Liver (tissue), 9 donors: ENCODE data around the gene TXNDC11. TPM values are rescaled to one million over a fixed set of nuclear protein-coding genes. Genes with fewer than 3 reads are reported as not detected.

Experiments
- DNase-seq: peaks from one replicate; pipeline ENCODE4 v3.0.0-alpha.2; 2017; ENCODE audit warnings: low spot score
- H3K27ac ChIP-seq, 2 donors: one replicate each; pipeline ENCODE4 v1.7.0; 2013; ENCODE audit warnings: inconsistent platforms in 2 of 2, low read length in 2 of 2, control low read depth in 1 of 2, low read depth in 1 of 2, mild to moderate bottlenecking in 1 of 2
- H3K27me3 ChIP-seq, 4 donors: one replicate each; pipeline versions ENCODE4 v1.6.1 to v1.7.0; 2013; ENCODE audit warnings: low read length in 3 of 4, inconsistent platforms in 1 of 4, mild to moderate bottlenecking in 1 of 4, moderate library complexity in 1 of 4; ENCODE audit not compliant: control insufficient read depth in 4 of 4, insufficient read depth in 4 of 4
- H3K36me3 ChIP-seq, 4 donors: one replicate each; pipeline versions ENCODE4 v1.6.1 to v1.7.0; 2013; ENCODE audit warnings: low read length in 3 of 4, mild to moderate bottlenecking in 3 of 4, low read depth in 1 of 4, moderate library complexity in 1 of 4; ENCODE audit not compliant: control insufficient read depth in 4 of 4, insufficient read depth in 3 of 4
- H3K4me1 ChIP-seq, 4 donors: one replicate each; pipeline versions ENCODE4 v1.6.1 to v1.7.0; 2013; ENCODE audit warnings: low read length in 3 of 4, mild to moderate bottlenecking in 3 of 4, moderate library complexity in 1 of 4; ENCODE audit not compliant: control insufficient read depth in 4 of 4, insufficient read depth in 4 of 4
- H3K4me3 ChIP-seq, 3 donors: one replicate each; pipeline versions ENCODE4 v1.6.1 to v1.7.0; 2013; ENCODE audit warnings: low read length in 3 of 3, control low read depth in 1 of 3, low read depth in 1 of 3, mild to moderate bottlenecking in 1 of 3
- H3K9ac ChIP-seq, 2 donors: one replicate each; pipeline ENCODE4 v1.7.0; 2013; ENCODE audit warnings: low read length in 2 of 2, mild to moderate bottlenecking in 2 of 2, moderate library complexity in 2 of 2, control low read depth in 1 of 2, low read depth in 1 of 2
- H3K9me3 ChIP-seq, 4 donors: one replicate each; pipeline versions ENCODE4 v1.6.1 to v1.7.0; 2013; ENCODE audit warnings: low read length in 3 of 4; ENCODE audit not compliant: control insufficient read depth in 4 of 4
- ATF3 ChIP-seq: IDR thresholded peaks from 2 replicates; pipeline ENCODE4 v1.6.1; 2016; ENCODE audit warnings: antibody characterized with exemption
- EGR1 ChIP-seq, 2 donors: IDR thresholded peaks; 2 replicates each; pipeline ENCODE4 v1.6.1; 2016 to 2018; ENCODE audit warnings: antibody characterized with exemption in 2 of 2, low read depth in 2 of 2
- FOXA1 ChIP-seq: IDR thresholded peaks from 2 replicates; pipeline ENCODE4 v1.6.1; 2016; ENCODE audit warnings: antibody characterized with exemption
- FOXA2 ChIP-seq: IDR thresholded peaks from 2 replicates; pipeline ENCODE4 v1.6.1; 2016; ENCODE audit warnings: antibody characterized with exemption
- GABPA ChIP-seq, 2 donors: IDR thresholded peaks in 1 of 2; conservative IDR thresholded peaks in 1 of 2; 2 replicates each; pipeline ENCODE4 v1.6.1; 2016; ENCODE audit warnings: antibody characterized with exemption in 2 of 2, mild to moderate bottlenecking in 1 of 2, moderate library complexity in 1 of 2
- HNF4A ChIP-seq, 2 donors: conservative IDR thresholded peaks; 2 replicates each; pipeline ENCODE4 v1.6.1; 2016; ENCODE audit warnings: antibody characterized with exemption in 2 of 2, mild to moderate bottlenecking in 2 of 2
- HNF4G ChIP-seq: IDR thresholded peaks from 2 replicates; pipeline ENCODE4 v1.6.1; 2016; ENCODE audit warnings: antibody characterized with exemption
- JUND ChIP-seq, 2 donors: IDR thresholded peaks; 2 replicates each; pipeline ENCODE4 v1.6.1; 2016; ENCODE audit warnings: antibody characterized with exemption in 2 of 2
- NR2F2 ChIP-seq: IDR thresholded peaks from 2 replicates; pipeline ENCODE4 v1.6.1; 2016; ENCODE audit warnings: antibody characterized with exemption
- RAD21 ChIP-seq, 2 donors: IDR thresholded peaks; 2 replicates each; pipeline ENCODE4 v1.6.1; 2016; ENCODE audit warnings: antibody characterized with exemption in 2 of 2, mild to moderate bottlenecking in 2 of 2
- RXRA ChIP-seq, 2 donors: IDR thresholded peaks; 2 replicates each; pipeline ENCODE4 v1.6.1; 2017 to 2018; ENCODE audit warnings: antibody characterized with exemption in 2 of 2, mild to moderate bottlenecking in 1 of 2
- SP1 ChIP-seq: IDR thresholded peaks from 2 replicates; pipeline ENCODE4 v1.6.1; 2018; ENCODE audit warnings: antibody characterized with exemption, mild to moderate bottlenecking
- TAF1 ChIP-seq: conservative IDR thresholded peaks from 2 replicates; pipeline ENCODE4 v1.6.1; 2016; ENCODE audit warnings: antibody characterized with exemption, mild to moderate bottlenecking
- YY1 ChIP-seq: IDR thresholded peaks from 2 replicates; pipeline ENCODE4 v1.6.1; 2016; ENCODE audit warnings: antibody characterized with exemption, mild to moderate bottlenecking
- WGBS: extraction: QIAGEN DNeasy Blood & Tissue Kit; methylation state at CpG from one replicate; pipeline ENCODE4 v1.1.7; 2013; 5-methylcytosine and 5-hydroxymethylcytosine counted together
- polyA plus RNA-seq, 2 donors: library from polyadenylated mRNA; stranded (reverse) in 1 of 2; unstranded in 1 of 2; fragments of 200-250 nt in 1 of 2; fragments of >200 nt in 1 of 2; fragmentation: Nextera tagmentation in 1 of 2; extraction: Ambion mirVana in 1 of 2; gene quantifications; one replicate each; pipeline versions ENCODE4 v1.2.1 to v1.2.3, GENCODE V29; 2013 to 2015
- total RNA-seq, 2 donors: library from RNA; depleted of rRNA; stranded (reverse); fragments of >200 nt; gene quantifications; one replicate each; pipeline ENCODE4 v1.2.3, GENCODE V29; 2014
- TF ChIP-seq, protein P1 (sequence below): IDR thresholded peaks from 2 replicates; pipeline ENCODE4 v1.6.1; 2016; ENCODE audit warnings: antibody characterized with exemption
- TF ChIP-seq, protein P2 (sequence below): IDR thresholded peaks from 2 replicates; pipeline ENCODE4 v1.6.1; 2016; ENCODE audit warnings: antibody characterized with exemption
- TF ChIP-seq, protein P3 (sequence below): IDR thresholded peaks from 2 replicates; pipeline ENCODE4 v1.6.1; 2016; ENCODE audit warnings: antibody characterized with exemption, mild to moderate bottlenecking
- donor health status: healthy.
- donor health status: healthy.
- donor health status: healthy.
- donor health status: healthy.
- donor health status: healthy.

TXNDC11 gene
- total and polyA plus RNA-seq, 4 donors, result 26.4 to 63.5 (median 48.5) TPM

GRCh38 chr16:11632455-11632939, 110.2 kb downstream of the TXNDC11 start:
- H3K27ac ChIP-seq, result peak overlapping the region in 1 of 2 donors; percentile 20
- H3K9me3 ChIP-seq, result no peaks in the 10 kb centered on the region
- no peaks in the 10 kb centered on the region for H3K27me3 ChIP-seq
- no peaks in the 10 kb centered on the region for H3K36me3 ChIP-seq
- H3K4me3 ChIP-seq, result no peak overlapping the region
- DNase-seq, result no peak
- no peak overlapping the region for H3K9ac ChIP-seq
- WGBS, result 75% methylated on average over 15 of the region's 15 CpGs
- no peak for TF ChIP-seq JUND (IDR thresholded peaks at IDR 0.05)
- TF ChIP-seq HNF4A (conservative IDR thresholded peaks at IDR 0.05), result no peak
- no peak for TF ChIP-seq GABPA (IDR thresholded peaks at IDR 0.05 in 1 of 2, conservative IDR thresholded peaks at IDR 0.05 in 1 of 2)
- TF ChIP-seq, protein P1, sequence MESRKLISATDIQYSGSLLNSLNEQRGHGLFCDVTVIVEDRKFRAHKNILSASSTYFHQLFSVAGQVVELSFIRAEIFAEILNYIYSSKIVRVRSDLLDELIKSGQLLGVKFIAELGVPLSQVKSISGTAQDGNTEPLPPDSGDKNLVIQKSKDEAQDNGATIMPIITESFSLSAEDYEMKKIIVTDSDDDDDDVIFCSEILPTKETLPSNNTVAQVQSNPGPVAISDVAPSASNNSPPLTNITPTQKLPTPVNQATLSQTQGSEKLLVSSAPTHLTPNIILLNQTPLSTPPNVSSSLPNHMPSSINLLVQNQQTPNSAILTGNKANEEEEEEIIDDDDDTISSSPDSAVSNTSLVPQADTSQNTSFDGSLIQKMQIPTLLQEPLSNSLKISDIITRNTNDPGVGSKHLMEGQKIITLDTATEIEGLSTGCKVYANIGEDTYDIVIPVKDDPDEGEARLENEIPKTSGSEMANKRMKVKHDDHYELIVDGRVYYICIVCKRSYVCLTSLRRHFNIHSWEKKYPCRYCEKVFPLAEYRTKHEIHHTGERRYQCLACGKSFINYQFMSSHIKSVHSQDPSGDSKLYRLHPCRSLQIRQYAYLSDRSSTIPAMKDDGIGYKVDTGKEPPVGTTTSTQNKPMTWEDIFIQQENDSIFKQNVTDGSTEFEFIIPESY, result no peak
- no peak for TF ChIP-seq EGR1 (IDR thresholded peaks at IDR 0.05; ENCODE audit: low read depth in 2 of 2)
- TF ChIP-seq FOXA1, result no peak
- peak in 1 of 2 donors; percentile 31 for TF ChIP-seq RAD21 (IDR thresholded peaks at IDR 0.05)
- TF ChIP-seq, protein P2, sequence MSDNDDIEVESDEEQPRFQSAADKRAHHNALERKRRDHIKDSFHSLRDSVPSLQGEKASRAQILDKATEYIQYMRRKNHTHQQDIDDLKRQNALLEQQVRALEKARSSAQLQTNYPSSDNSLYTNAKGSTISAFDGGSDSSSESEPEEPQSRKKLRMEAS, result no peak
- TF ChIP-seq FOXA2, result no peak
- TF ChIP-seq NR2F2, result peak; percentile 98
- no peak for TF ChIP-seq HNF4G
- no peak for TF ChIP-seq YY1
- peak; percentile 50 for TF ChIP-seq SP1
- TF ChIP-seq RXRA (IDR thresholded peaks at IDR 0.05), result peak in 1 of 2 donors; percentile 17
- peaks cover 0 to 3% (median 0%) of the 10 kb centered on the region in 4 donors for H3K4me1 ChIP-seq

DNA sequence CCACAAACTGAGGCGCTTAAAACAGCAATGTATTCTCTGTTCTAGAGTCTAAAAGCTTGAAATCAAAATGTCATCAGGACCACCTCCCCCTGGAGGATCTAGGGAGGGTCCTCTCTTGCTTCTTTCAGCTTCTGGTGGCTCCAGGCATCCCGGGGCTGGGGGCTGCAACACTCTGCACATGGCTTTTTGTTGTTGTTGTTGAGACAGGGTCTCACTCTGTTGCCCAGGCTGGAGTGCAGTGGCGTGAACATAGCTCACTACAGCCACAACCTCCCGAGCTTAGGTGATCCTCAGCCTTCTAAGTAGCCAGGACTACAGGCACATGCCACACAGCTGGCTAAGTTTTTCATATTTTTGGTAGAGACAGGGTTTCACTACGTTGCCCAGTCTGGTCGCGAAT, 111.4 kb downstream of the TXNDC11 start:
- TF ChIP-seq HNF4G, result no peak
- no peak for TF ChIP-seq ATF3
- TF ChIP-seq YY1, result no peak
- no peak for DNase-seq
- Histone ChIP-seq H3K4me3 (no peak overlapping the region), H3K36me3 (no peaks in the 10 kb centered on the region), H3K9ac (no peak overlapping the region), H3K27ac (no peak overlapping the region), H3K9me3 (no peaks in the 10 kb centered on the region), H3K27me3 (no peaks in the 10 kb centered on the region), H3K4me1 (peaks cover 0 to 3% (median 0%) of the 10 kb centered on the region in 4 donors)
- 92% methylated on average over 7 of the region's 7 CpGs for WGBS

- Histone ChIP-seq H3K27me3 (no peaks in the 10 kb centered on the region), H3K9ac (no peak overlapping the region), H3K4me3 (no peak overlapping the region), H3K27ac (no peak overlapping the region), H3K9me3 (no peaks in the 10 kb centered on the region), H3K4me1 (peaks cover 0 to 3% (median 0%) of the 10 kb centered on the region in 4 donors), H3K36me3 (no peaks in the 10 kb centered on the region)
- no peak for TF ChIP-seq TAF1
- no peak for TF ChIP-seq FOXA1
- no peak for TF ChIP-seq ATF3
- no peak for TF ChIP-seq GABPA (IDR thresholded peaks at IDR 0.05 in 1 of 2, conservative IDR thresholded peaks at IDR 0.05 in 1 of 2)
- no peak for TF ChIP-seq YY1
- TF ChIP-seq, protein P1, result no peak
- TF ChIP-seq, protein P3, sequence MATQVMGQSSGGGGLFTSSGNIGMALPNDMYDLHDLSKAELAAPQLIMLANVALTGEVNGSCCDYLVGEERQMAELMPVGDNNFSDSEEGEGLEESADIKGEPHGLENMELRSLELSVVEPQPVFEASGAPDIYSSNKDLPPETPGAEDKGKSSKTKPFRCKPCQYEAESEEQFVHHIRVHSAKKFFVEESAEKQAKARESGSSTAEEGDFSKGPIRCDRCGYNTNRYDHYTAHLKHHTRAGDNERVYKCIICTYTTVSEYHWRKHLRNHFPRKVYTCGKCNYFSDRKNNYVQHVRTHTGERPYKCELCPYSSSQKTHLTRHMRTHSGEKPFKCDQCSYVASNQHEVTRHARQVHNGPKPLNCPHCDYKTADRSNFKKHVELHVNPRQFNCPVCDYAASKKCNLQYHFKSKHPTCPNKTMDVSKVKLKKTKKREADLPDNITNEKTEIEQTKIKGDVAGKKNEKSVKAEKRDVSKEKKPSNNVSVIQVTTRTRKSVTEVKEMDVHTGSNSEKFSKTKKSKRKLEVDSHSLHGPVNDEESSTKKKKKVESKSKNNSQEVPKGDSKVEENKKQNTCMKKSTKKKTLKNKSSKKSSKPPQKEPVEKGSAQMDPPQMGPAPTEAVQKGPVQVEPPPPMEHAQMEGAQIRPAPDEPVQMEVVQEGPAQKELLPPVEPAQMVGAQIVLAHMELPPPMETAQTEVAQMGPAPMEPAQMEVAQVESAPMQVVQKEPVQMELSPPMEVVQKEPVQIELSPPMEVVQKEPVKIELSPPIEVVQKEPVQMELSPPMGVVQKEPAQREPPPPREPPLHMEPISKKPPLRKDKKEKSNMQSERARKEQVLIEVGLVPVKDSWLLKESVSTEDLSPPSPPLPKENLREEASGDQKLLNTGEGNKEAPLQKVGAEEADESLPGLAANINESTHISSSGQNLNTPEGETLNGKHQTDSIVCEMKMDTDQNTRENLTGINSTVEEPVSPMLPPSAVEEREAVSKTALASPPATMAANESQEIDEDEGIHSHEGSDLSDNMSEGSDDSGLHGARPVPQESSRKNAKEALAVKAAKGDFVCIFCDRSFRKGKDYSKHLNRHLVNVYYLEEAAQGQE, result no peak
- TF ChIP-seq RXRA (IDR thresholded peaks at IDR 0.05), result no peak
- no peak for TF ChIP-seq NR2F2
- TF ChIP-seq HNF4A (conservative IDR thresholded peaks at IDR 0.05), result no peak
- no peak for TF ChIP-seq EGR1 (IDR thresholded peaks at IDR 0.05; ENCODE audit: low read depth in 2 of 2)
- no peak for TF ChIP-seq FOXA2
- TF ChIP-seq, protein P2, result no peak
- TF ChIP-seq SP1, result no peak
- no peak for DNase-seq
- 87% methylated on average over 6 of the region's 6 CpGs for WGBS
Observed at GRCh38 chr16:11630768-11631056, 111.9 kb downstream of the TXNDC11 start.
